ENCODE results near the gene ECHS1.
"Not testable (repeated sequence)": the region's sequence is repeated elsewhere in the genome, so short reads cannot be mapped to it uniquely, and the experiment has no call there.

ECHS1 gene

DNA sequence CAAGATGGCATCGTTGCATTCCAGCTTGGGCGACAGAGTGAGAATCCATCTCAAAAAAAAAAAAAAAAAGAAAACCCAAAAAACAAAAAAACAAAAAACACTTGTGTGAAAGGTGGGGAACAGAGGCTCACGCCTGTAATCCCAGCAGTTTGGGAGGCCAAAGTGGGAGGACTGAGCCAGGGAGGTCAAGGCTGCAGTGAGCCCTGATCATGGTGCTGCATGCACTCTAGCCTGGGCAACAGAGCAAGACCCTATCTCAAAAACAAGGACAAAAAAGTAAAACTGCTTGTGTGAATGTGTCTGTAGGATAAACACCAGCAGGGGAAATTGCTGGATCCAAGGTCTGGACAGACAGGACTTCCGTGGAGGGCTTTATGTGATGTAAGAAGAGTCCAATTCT is 10.4 kb upstream of the ECHS1 start:
- in situ Hi-C loops (cut with HindIII; ENCODE audit: low pct_ligation_motif_present, low pct_unique_long_range_greater_than_20kb, low sequenced_read_pairs) = no loop called here
- no peak for DNase-seq

DNA sequence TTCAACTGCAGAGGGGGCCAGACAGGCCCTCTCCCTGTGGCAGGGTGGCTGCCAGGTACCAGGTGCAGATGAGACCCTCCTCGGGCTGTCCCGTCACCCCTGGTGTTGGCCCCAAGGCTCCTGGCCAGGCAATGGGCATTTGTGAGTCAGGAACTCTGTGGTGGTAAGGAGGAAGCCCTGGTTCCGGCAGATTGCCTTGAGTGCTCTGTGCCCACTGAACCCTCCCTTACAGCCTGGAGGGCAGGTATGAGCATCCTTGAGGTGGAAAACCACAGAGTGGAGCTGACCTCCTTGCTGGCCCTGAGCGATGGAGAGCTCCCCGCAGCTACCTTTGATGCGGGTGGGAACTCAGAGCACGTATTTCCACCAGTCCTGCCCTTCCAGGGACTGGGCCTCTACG is 7.9 kb upstream of the ECHS1 start:
- no peak for DNase-seq
- in situ Hi-C loops (cut with HindIII; ENCODE audit: low pct_ligation_motif_present, low pct_unique_long_range_greater_than_20kb, low sequenced_read_pairs) = no loop called here

DNA sequence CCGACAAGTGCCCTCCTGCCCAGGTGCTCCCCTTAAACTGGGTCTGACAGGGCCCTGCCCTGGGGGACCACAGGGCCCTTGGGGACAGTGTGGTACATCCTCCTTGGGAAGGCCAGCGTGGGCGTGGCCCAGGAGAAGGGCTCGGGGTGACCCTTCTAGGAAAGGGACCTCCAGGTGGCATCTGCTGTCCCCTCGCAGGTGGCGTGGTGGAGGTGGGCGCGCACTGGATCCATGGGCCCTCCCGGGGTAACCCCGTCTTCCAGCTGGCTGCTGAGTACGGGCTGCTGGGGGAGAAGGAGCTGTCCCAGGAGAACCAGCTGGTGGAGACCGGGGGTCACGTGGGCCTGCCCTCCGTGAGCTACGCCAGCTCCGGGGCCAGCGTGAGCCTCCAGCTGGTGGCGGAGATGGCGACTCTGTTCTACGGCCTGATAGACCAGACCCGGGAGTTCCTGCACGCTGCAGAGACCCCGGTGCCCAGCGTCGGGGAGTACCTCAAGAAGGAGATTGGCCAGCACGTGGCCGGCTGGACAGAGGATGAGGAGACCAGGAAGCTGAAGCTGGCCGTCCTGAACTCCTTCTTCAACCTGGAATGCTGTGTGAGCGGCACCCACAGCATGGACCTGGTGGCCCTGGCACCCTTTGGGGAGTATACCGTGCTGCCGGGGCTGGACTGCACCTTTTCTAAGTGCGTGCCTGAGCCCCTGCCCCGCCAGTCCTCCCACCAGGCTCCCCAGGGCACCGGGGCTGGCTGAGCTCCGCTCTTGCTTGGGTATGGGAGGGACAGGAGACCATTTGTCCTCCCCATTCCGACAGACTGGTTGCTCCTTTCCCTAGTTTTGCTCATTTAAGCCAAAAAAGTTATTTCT is 6.9 kb upstream of the ECHS1 start:
- DNase-seq = no peak
- in situ Hi-C loops (cut with HindIII; ENCODE audit: low pct_ligation_motif_present, low pct_unique_long_range_greater_than_20kb, low sequenced_read_pairs) = no loop called here

DNA sequence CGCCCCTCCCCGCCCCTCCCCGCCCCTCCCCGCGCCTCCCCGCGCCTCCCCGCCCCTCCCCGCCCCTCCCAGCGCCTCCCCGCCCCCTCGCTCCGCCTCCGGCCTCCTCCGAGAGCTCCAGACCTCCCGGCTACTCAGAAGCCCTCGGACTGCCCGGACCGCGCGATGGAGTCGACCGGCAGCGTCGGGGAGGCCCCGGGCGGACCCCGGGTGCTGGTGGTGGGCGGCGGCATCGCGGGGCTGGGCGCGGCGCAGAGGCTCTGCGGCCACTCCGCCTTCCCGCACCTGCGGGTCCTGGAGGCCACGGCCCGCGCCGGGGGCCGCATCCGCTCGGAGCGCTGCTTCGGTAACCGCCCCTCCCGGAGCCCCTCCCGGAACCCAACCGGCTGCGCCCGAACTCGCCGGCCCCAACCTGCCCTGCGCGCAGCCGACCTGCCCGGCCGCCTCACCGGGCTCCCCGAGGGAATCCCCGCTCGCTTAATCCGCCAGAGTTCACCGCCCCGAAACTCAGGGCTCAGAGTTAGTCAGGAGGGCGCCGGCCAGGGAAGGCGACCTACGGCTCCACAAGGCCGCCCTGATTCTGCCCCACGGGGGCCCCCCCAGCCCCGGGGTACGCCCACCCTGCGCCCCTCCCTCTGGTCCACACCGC is 6.1 kb upstream of the ECHS1 start, which contains the start of gene PAOX:
PAOX (plus strand) TSS at position 111 of the 649 bp plus-strand sequence; CDS start at position 166, 55 bp downstream.
- peak; percentile 66 for DNase-seq
- in situ Hi-C loops (cut with HindIII; ENCODE audit: low pct_ligation_motif_present, low pct_unique_long_range_greater_than_20kb, low sequenced_read_pairs) = no loop called here

DNA sequence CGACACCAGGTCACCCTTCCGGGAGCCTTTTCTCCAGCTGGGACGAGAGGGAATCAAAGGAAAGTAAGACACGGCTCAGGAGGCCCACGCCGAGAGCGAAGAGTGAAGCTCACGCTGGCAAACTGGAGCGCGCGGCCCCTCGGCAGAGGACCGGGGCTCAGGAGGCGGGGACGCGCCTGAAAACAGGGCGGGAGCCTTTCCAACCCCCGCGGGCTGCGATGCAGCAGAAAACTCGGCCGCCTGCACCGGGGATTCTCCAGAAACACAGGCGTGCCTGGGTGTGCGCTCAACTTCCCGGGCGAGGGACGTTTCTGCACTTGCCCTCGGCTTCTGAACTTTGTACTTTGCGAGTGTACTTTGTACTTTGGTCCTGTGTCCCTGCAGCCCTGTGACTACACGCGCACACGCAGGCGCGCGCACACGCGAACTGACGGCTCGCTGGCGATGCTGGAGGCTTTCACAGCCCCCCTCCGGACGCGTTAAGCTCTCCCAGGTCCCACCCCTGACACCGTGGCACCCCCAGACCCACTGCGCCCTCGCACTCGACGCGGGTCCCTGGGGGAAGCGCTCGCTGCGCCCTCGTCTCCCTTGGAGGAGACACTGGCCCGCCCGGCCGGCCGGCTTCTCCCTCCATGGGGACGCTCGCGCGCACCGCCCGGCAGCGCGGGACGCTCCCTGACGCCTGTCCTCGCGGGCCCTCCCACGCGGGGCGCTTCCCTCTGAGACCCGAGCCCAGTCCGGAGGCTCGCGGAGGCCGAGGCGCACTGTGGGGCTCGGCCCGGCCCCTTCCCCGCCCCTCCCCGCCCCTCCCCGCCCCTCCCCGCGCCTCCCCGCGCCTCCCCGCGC is 5.3 kb upstream of the ECHS1 start:
- DNase-seq = peak; percentile 54
- in situ Hi-C loops (cut with HindIII; ENCODE audit: low pct_ligation_motif_present, low pct_unique_long_range_greater_than_20kb, low sequenced_read_pairs) = no loop called here

DNA sequence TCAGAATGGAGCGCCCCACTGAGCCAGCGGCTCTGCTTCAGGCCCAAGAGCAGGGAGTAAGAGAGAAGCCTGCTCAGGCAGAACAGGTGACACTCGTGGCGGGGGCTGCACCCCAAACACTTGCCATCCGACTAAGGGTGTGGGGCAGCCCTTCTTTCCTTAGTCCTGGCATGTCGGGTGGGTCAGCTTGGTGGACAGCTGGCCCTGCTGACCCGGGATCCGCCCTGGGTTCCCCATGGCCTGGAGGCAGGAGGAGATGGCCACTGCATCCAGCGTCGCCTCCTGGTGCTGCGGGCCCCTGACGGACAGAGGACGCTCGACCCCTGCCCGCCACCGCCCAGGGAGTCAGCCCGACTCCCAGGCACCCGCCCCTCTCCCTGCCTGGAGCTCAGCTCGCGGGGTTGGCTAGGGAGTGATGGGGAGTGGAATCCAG is 4.7 kb upstream of the ECHS1 start:
- in situ Hi-C loops (cut with HindIII; ENCODE audit: low pct_ligation_motif_present, low pct_unique_long_range_greater_than_20kb, low sequenced_read_pairs) = no loop called here
- DNase-seq = no peak

DNA sequence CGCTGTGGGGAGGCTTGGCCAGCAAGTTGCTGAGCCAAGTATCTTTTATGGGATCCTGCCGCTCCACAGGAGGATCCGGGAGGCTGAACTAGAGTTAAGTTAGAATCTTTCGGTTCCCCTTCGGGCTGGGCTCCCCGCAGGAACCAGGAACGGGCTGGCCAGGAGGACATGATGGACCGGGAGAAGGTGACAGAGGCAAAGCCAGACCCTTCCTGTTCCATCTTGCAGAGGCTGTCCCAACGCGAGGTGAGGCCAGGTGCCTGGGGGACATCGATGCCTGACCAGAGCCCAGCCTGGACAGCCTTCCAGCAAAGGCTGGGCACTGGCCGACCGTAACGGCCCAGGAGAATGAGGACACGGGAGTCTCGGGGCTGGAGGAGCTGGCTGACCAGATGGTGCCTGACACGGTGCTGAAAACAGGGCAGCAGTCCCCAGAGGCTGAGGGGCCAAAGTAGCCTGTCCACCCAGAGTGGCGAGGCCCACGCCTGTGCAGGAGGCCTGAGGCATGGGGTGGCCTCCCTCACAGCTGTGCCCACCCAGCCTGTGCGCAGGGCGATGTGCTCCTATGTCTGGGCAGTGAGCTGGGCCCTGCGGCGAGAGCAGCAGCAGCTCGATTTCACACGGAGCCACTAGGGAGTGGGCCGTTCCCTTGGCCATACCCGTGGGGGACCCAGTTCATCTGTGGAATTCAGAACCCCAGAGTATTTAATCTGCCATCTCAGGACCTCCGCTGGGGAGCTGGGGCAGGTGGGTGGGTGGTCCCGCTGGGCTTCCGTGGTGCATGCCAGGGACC is 4.1 kb upstream of the ECHS1 start:
- in situ Hi-C loops (cut with HindIII; ENCODE audit: low pct_ligation_motif_present, low pct_unique_long_range_greater_than_20kb, low sequenced_read_pairs) = no loop called here
- DNase-seq = no peak

DNA sequence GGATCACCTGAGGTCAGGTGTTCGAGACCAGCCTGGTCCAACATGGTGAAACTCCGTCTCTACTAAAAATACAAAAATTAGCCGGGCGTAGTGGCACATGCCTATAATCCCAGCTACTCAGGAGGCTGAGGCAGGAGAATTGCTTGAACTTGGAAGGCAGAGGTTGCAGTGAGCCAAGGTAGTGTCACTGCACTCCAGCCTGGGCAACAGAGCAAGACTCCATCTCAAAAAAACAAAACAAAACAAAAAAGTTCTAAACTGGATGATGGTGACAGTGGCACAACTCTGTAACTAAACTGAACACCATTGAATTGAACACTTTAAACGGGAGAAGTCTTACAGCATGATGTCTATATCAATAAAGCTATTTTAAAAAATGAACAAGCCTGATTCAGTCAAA is 3.0 kb upstream of the ECHS1 start:
- DNase-seq; in situ Hi-C loops (cut with HindIII; ENCODE audit: low pct_ligation_motif_present, low pct_unique_long_range_greater_than_20kb, low sequenced_read_pairs): not testable (repeated sequence)

DNA sequence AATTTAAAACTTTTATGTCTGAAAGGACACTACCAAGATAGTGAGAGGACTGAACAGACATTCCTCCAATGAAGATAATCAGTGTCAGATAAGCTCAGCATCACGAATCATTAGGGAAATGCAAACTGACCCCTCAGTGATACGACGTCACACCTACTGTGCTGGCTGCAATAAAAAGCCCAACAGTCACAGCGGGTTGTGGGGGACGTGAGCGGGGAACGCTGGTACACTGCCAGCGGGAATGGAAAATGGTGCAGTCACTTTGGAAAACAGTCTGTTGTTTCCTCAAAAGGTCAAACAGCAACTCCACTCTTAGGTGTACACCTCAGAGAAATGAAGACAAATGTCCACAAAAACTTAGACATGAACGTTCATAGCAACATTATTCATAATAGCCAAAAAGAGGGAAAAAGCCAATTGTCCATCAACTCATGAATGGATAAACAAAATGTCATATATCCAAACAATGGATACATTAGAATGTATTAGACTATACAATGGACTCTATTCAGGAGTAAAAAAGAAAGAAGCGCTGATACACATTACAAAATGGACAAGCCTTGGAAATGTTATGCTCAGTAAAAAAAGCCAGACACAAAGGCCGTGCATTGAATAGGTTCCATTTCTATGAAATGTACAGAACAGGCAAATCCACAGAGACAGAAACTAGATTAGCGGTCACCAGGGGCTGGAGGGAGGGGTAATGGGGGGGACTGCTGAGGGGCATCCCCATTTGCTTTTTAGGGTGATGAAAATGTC is 2.4 kb upstream of the ECHS1 start:
- no peak for DNase-seq

DNA sequence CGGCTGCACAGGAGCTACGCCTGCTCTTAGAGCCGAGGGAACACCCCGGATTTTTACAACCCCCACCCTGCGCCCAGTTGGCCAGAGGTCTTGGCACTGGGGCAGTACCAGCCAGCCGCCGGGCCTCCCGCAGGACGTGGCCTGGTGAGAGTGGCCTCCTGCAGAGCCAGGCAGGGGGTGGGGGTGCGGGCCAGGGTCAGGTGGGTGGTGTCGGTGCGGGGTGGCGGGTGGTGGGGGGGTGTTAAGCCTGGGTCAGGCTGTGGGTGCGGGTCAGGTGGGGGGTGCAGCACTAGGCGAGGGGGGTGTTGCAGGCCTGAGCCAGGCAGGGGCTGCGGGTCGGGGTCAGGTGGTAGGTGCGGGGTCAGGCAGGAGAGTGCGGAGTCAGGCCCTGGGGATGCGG is 647 bp downstream of the ECHS1 start:
- in situ Hi-C loops (cut with HindIII; ENCODE audit: low pct_ligation_motif_present, low pct_unique_long_range_greater_than_20kb, low sequenced_read_pairs) = no loop called here
- no peak for DNase-seq

More for the DNA sequence above, 2.4 kb upstream of the ECHS1 start:
- in situ Hi-C loops (cut with HindIII; ENCODE audit: low pct_ligation_motif_present, low pct_unique_long_range_greater_than_20kb, low sequenced_read_pairs) = no loop called here

DNA sequence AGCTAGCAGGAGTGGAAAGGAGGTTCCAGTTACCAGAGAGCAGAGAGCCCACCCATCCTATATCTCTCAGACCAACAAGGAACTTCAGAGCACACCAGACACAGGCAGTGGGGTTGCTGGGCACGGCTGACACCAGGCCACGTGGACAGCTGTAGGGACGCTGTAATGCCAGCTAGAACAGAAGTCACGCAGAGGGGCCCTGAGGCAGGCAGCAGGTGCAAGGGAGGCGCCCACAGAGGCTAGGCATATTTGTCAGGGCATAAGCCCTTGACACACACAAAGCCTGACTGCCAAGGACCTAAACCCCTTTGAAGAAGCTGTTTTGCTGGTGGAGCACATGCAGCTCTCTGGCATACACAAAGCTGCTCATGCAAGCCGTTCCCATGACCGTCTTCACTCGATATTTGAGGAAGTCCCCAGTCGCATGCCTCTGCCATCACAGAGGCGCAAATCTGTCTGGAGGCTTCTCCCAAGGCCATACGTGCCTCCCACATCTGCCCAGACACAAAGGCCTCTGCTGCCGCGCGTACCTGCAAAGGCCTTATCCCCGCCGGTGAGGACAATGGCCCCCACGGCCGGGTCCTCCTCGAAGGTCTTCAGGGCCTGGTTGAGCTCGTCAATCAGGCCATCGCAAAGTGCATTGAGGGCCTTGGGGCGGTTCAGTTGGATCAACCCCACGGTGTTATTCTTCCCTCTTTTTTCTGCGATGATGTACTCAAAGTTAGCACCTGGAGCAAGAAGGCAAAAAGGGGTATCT is 2.9 kb downstream of the ECHS1 start:
- in situ Hi-C loops (cut with HindIII; ENCODE audit: low pct_ligation_motif_present, low pct_unique_long_range_greater_than_20kb, low sequenced_read_pairs) = no loop called here
- no peak for DNase-seq

DNA sequence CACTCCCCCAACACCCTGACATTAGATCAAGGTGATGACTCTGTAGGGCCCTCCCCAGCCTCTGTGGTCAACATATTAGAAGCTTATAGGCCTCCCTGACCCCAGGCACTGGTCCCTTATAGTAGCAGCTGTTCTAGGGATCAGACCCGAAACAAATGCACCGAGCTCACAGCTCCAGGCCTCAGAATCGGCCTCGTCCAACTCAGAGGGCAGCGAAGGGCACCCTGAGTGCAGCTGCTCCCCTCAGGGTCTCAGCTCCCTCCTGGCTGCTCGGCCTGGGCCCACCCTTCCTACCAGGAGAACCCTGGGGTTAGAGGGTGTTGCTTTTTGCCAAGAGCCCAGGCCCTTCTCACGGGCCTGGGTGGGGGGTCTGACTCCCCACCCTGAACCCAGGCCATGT is 5.0 kb downstream of the ECHS1 start:
- no peak for DNase-seq
- in situ Hi-C loops (cut with HindIII; ENCODE audit: low pct_ligation_motif_present, low pct_unique_long_range_greater_than_20kb, low sequenced_read_pairs) = no loop called here

DNA sequence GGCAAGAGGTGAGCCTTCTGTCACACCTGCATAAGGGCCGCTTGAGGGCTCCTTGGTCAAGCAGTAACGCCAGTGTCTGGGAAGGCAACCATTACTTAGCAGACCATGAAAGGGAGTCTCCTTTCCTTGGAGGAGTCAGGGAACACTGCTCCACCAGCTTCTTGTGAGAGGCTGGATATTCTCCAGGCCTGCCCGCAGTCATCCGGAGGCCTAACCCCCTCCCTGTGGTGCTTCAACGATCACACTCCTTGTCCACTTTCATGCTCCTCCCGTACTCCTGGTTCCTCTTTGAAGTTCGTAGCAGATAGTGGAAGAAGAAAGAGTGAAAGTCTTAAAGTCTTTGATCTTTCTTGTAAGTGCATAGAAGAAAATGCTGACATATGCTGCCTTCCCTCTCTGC is 5.7 kb downstream of the ECHS1 start:
- in situ Hi-C loops (cut with HindIII; ENCODE audit: low pct_ligation_motif_present, low pct_unique_long_range_greater_than_20kb, low sequenced_read_pairs); DNase-seq: not testable (repeated sequence)

DNA sequence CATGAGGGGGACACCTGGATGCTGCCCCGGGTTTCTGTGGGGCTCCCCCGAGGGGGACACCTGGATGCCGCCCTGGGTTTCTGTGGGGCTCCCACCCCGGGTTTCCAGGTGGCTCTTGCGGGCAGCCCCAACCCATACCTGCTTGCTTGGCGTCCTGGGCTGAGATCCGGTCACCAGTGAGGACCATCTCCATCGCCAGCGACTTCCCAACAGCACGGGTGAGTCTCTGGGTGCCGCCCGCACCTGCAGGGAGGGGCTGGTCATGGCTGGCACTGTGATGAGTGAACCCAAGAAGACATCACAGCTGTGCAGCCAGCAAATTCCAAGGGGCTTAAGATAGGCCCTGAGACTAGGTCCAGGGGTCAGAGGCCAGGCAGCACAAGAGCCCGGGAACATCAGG is 6.4 kb downstream of the ECHS1 start:
- in situ Hi-C loops (cut with HindIII; ENCODE audit: low pct_ligation_motif_present, low pct_unique_long_range_greater_than_20kb, low sequenced_read_pairs) = no loop called here
- DNase-seq = no peak

DNA sequence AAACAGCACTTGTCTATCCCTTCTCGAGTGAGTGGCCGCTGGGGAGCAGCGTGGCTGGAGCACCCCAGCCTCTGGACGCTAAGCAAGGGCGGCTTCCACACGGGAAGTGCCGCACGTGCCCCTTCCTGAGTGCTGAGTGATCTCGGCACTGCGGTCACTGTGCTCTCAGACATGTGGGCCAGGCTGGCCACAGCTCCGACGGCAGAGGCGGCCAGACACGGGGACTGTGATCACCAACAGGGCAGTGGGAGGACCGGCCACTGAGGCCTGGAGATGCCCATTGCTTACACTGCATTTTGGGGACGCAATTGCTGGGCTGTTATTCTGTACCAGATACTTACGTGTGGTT is 7.0 kb downstream of the ECHS1 start:
- in situ Hi-C loops (cut with HindIII; ENCODE audit: low pct_ligation_motif_present, low pct_unique_long_range_greater_than_20kb, low sequenced_read_pairs) = no loop called here
- no peak for DNase-seq

DNA sequence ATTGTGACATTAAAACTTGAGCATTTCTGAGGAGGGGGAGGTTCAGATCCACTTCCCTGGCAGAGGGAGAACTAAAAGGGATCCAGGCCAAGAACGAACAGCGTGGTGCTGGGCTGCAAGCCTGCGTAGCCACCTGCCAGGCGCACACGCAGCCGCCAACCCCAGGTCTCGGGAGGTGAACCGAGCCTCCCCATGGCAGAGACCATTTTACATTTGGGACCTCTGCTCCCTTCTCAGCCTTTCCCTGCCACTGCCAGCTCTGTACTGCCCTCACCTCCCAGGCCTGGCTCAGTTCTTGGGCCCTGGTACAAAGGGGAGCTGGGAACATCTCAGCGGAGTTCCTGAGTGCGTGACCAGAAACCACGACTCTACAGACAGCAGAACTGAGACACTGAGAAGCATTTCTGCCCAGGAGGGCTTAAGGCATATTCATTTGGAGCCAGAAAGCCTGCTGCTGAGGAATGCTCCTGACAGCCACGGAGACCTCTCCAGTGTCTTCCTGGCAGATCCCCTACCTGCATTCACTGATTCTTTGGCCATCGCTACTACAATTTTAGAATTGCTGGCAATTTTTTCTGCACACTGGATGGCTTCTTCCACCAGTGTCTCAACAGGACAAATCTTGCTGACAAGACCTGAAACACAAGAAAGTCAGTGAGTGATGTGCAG is 7.6 kb downstream of the ECHS1 start:
- in situ Hi-C loops (cut with HindIII; ENCODE audit: low pct_ligation_motif_present, low pct_unique_long_range_greater_than_20kb, low sequenced_read_pairs) = no loop called here
- DNase-seq = no peak
